GM04504 (cell line): ENCODE data around the gene FBH1.
"Not testable (repeated sequence)": the region's sequence is repeated elsewhere in the genome, so short reads cannot be mapped to it uniquely, and the experiment has no call there.

ENCODE experiments used
- DNase-seq: peaks from one replicate; pipeline ENCODE4 v3.0.0-alpha.2; 2012; ENCODE audit warnings: low read depth

FBH1 gene

DNA sequence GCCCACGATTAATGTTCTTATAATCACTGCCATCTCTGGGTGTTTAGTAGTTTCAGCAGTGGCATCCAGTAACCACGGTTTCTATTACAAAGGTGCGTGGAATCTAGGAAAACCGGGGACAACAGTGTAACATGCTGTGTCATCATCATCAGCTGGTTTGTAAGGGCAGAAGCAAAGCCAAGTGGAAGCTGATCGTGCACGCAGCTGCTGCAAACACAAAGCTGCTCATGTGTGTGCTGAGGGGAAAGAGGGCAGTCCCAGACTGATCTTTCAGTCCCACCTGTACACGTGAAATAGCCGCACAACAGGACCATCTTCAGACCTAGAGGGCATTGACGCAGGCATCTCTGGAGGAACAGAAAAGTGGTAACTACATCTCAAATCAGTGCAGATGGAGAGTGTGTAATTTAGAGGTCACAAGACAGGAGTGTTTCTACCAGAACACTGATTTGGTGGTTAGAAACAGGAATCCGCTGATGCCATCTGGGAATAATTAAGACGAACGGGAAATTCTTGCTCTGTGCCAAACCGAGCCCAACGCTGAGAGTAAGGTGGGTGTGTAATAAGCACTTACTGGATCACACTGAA is 13.8 kb upstream of the FBH1 start:
- peak; percentile 90 for DNase-seq

- not testable (repeated sequence) for DNase-seq
Observed at GRCh38 chr10:5877041-5877440, 13.0 kb upstream of the FBH1 start.

DNA sequence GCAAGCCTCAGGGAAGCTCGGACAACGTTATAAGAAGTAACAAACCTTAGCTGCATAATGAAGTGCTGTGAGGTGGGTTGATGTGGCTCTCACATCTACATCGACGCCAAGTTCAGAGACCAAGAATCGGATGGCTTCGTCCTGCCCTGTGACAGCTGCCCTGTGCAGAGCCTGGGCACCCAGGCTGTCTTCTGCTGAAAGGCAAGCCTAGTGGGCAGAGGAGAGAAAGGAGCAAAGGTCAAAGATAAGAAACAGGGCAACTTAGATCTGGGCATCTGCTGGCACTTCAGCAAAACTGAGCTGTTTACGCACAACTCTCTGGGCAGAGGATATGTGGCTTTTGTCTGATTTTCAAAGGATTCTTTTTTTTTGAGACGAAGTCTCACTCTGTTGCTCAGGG is 7.1 kb upstream of the FBH1 start:
- no peak for DNase-seq

DNA sequence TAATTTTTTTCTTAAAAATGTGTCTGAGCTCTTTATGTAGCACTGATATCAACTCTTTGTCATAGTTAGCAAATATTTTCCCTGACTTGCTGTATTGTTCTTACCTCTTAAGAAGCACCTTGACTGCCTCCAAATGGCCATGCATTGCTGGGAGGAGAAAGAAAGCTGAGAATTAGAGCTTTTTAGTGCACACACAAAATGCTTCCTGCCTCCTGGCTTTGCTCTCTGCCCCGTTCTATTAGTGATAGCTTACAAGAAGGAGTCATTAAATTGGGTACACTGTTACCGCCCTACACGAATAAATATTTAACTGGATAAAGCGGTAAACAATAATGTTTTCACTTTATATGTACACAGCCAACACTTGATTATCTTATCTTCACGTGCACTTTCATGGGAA is 4.4 kb upstream of the FBH1 start:
- DNase-seq, result no peak

DNA sequence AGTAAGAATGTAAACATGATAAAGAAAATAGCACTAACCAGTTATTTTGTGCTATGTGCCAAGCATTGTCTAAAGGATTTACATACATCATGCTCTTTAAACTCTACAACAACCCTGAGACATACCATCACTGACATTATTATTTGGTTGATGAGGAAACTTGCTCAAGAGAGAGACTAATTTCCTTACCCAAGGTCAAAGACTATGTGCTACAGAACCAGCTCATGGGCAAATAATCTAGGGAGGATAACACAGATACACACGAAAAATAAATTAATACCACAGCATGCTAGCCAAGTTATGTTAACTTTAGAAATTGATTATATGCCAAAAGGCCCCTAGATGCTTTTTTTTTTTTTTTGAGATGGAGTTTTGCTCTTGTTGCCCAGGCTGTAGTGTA is 3.0 kb upstream of the FBH1 start:
- DNase-seq, result no peak

- DNase-seq, result no peak
Observed at GRCh38 chr10:5887641-5888040, 2.4 kb upstream of the FBH1 start.

DNA sequence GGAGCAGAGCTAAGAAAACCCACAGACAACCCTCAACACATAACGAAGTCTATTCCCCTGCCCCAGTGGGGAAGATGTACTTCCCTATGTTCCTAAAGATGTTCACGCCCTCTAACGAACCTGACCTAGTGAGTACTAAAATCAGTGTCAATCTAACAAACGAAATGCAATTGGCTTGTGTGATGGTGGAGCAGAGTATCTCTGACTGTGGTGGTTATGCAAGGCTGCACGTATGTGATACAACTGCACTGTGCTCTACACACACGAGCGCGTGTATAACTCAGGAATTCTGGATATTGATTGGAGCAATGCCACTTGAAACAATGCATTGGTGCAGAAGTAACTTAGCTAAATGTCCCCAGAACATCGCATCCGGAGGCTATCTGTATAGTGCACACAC is 1.7 kb upstream of the FBH1 start:
- DNase-seq, result no peak

DNA sequence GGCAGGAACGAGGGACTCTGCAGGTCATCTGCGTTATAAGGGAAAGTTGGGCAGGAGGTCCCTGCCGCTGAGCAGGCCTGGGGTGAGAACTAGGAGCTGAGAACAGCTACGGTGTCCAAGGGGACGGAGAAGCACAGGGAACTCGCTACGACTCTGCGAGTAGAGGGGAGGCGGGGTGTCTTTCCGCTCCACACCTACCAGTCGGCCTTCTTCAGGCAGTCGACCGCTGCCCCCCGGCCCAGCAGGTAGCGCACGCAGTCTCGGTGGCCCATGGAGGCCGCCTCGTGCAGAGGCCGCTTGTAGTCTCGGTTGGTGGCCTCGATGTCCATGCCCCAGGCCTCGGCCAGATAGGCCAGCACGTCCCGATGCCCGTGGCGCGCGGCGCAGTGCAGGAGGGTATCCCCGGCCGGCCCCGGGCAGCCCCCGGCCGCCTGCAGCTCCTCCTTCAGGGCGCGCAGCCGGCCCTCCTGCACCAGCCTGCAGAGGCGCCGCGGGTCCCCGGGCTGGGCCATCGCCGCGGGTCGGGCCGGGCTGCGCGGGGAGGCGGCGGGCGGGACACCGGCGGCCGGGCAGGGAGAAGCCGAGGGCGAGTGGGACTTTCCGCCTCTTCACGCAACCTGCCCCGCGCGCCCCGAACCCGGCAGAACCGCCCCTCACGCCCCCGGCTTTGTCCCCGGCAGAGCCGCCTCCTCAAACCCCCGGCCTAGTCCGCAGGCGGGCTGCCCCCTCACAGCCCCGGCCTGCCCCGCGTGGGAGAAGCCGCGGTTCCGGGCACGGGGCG is 1.0 kb upstream of the FBH1 start:
- DNase-seq, result no peak

DNA sequence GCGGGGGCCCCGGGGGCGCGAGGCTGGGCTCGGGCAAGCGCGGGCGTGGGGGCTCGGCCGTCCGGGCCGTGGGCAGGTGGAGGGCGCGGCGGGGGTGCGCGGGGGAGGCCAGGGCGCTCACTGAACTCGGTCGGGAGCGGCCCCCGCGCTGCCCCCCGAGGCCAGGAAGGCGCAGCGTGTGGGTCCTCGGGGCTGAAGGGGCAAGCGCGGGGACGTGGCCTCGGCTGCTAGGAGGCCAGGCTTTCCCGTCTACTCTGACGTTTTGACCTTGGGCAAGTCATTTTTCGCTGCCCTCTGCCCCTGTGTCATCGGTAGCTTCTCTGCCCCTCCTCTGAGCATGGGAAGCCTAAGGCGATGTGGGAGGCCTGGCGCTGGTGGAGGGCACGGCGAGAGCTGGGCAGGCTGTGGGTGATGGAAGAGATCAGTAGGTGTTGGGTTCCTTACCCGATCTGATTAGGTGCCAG is 441 bp downstream of the FBH1 start:
- no peak for DNase-seq

- DNase-seq, result no peak
Observed at GRCh38 chr10:5891009-5891408, 966 bp downstream of the FBH1 start.

- no peak for DNase-seq
Observed at GRCh38 chr10:5892007-5892406, 2.0 kb downstream of the FBH1 start.

GRCh38 chr10:5893321-5893720 is 3.3 kb downstream of the FBH1 start:
- no peak for DNase-seq

GRCh38 chr10:5894403-5894802 is 4.4 kb downstream of the FBH1 start:
- DNase-seq, result no peak

DNA sequence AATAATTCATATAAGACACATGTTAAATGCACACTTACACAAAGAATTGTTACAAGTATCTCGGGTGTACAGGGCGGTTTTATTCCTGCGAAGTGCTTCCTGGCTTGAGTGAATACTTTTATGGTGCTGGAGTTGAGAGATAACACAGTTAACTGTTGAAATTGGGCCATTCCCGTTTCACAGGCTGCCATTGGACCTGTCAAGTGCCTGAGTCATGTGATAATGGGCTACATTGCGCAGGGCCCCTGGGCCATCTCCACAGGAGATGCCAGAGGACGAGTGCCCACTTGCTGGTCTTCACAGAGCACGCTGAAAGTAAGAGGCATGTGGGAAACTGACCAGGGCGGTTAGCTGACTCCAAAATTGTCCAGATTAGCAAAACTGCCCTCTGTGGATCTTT is 4.8 kb downstream of the FBH1 start:
- DNase-seq, result no peak

DNA sequence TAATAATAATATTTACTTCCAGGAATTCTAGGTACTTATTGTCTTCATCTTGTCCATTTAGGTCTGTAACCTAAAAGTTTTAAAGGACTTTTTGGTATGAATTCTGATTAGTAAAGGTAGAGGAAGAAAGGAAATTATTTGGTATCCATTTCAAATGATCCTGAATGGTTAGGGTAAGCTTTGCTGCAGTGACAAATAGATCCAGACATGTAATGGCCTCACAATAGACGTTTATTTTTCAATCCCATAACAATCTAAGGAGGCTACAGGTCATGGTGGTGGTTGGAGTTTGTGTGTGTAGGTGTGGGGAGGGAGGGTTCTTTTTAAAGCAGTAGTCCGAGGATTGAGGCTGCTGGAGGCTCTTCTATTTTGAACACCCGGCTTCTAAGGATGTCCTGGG is 5.3 kb downstream of the FBH1 start:
- no peak for DNase-seq

GRCh38 chr10:5895804-5896203 is 5.8 kb downstream of the FBH1 start:
- DNase-seq, result no peak

- DNase-seq, result no peak
Observed at GRCh38 chr10:5896208-5897052, 6.4 kb downstream of the FBH1 start.

DNA sequence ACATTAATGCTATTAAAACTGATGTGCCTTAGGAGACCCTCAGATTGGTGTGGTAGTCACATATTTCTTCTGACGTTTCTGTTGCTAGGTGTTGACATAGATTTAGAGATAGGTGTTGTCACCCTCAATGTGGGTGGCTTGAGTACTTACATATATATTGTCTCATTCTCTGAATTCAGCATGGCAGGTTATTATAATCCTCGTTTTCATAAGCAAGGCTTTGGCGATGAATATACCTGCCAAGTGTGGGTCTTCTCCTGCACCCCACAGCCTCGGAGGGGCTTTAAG is 7.0 kb downstream of the FBH1 start:
- DNase-seq, result no peak

GRCh38 chr10:5897504-5897903 is 7.5 kb downstream of the FBH1 start:
- no peak for DNase-seq

DNA sequence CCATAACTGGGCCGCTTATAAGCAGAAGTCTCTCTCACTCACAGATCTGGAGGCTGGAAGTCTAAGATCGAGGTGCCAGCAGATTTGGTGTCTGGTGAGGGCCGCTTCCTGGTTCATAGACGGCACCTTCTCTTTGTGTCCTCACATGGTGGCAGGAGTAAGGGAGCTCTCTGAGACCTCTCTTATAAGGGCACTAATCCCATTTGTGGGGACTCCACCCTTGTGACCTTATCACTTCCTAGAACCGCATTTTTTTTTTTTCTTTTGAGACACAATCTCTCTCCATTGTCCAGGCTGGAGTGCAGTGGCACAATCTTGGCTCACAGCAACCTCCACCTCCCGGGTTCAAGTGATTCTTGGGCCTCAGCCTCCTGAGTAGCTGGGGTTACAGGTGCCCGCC is 8.1 kb downstream of the FBH1 start:
- no peak for DNase-seq

GRCh38 chr10:5900247-5900646 is 10.2 kb downstream of the FBH1 start:
- DNase-seq, result no peak

GRCh38 chr10:5902511-5903274 is 12.7 kb downstream of the FBH1 start:
- no peak for DNase-seq

DNA sequence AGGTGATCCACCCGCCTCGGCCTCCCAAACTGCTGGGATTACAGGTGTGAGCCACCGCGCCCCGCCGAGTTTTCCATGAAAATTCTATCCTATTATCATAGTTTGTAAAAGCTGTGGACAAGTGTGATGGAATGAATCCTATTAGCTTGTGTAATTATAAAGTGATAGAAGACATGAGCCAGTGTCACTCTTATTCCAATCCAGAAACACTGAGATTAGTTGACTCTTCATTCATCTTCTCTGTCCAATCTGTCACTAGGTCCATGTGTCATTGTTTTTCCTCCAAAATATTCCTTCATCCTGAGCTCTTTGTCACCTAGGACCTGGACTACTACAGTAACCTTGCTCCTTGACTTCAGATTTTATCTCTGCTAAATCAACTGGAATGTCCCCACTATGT is 13.5 kb downstream of the FBH1 start:
- DNase-seq, result no peak
